H9 (cell line): Measurements from ENCODE around the gene NTNG2. TPM values are rescaled to one million over a fixed set of nuclear protein-coding genes. Genes with fewer than 3 reads are reported as not detected.

Experiments used
- DNase-seq: peaks from one replicate; pipeline ENCODE4 v3.0.0-alpha.2; 2017
- H2AFZ ChIP-seq: one replicate; pipeline ENCODE4 v1.6.1; 2013; ENCODE audit warnings: mild to moderate bottlenecking, low read length, control low read depth, moderate library complexity
- H2AK5ac ChIP-seq: 2 replicates; pipeline ENCODE4 v1.6.1; 2013; ENCODE audit warnings: low read length, control low read depth, mixed read lengths; ENCODE audit not compliant: insufficient read length
- H2BK120ac ChIP-seq: one replicate; pipeline ENCODE4 v1.6.1; 2013; ENCODE audit warnings: low read depth, mild to moderate bottlenecking, low read length, control low read depth, inconsistent platforms; ENCODE audit not compliant: poor library complexity, severe bottlenecking
- H2BK12ac ChIP-seq: 2 replicates; pipeline ENCODE4 v1.6.1; 2013; ENCODE audit warnings: low read length, control low read depth, mixed read lengths, low read depth; ENCODE audit not compliant: insufficient read length
- H2BK15ac ChIP-seq: 2 replicates; pipeline ENCODE4 v1.6.1; 2013; ENCODE audit warnings: low read depth, low read length, control low read depth
- H2BK20ac ChIP-seq: one replicate; pipeline ENCODE4 v1.6.1; 2013; ENCODE audit warnings: low read depth, mild to moderate bottlenecking, low read length, control low read depth, inconsistent platforms; ENCODE audit not compliant: poor library complexity, severe bottlenecking
- H2BK5ac ChIP-seq: 2 replicates; pipeline ENCODE4 v1.6.1; 2013; ENCODE audit warnings: low read length, control low read depth, mixed read lengths; ENCODE audit not compliant: insufficient read length
- H3K14ac ChIP-seq: 2 replicates; pipeline ENCODE4 v1.6.1; 2013; ENCODE audit warnings: low read length, control low read depth; ENCODE audit not compliant: insufficient read depth
- H3K18ac ChIP-seq: 2 replicates; pipeline ENCODE4 v1.6.1; 2013; ENCODE audit warnings: low read depth, mild to moderate bottlenecking, mixed read lengths, low read length, control low read depth; ENCODE audit not compliant: insufficient read length
- H3K23ac ChIP-seq: 2 replicates; pipeline ENCODE4 v1.6.1; 2013; ENCODE audit warnings: low read length, control low read depth, mixed read lengths, low read depth; ENCODE audit not compliant: insufficient read length
- H3K23me2 ChIP-seq: 2 replicates; pipeline ENCODE4 v1.6.1; 2013; ENCODE audit warnings: low read depth, mild to moderate bottlenecking, mixed read lengths, low read length, control low read depth; ENCODE audit not compliant: insufficient read length, poor library complexity, severe bottlenecking
- H3K27ac ChIP-seq: 2 replicates; pipeline ENCODE4 v1.5.1; 2013; ENCODE audit warnings: low read length, control low read depth, mixed read lengths, low read depth; ENCODE audit not compliant: insufficient read length
- H3K27me3 ChIP-seq: 2 replicates; pipeline ENCODE4 v1.6.1; 2013; ENCODE audit warnings: low read length, control low read depth, inconsistent platforms; ENCODE audit not compliant: insufficient read depth
- H3K4ac ChIP-seq: 2 replicates; pipeline ENCODE4 v1.6.1; 2013; ENCODE audit warnings: low read depth, mild to moderate bottlenecking, control low read depth, inconsistent platforms, low read length, moderate library complexity
- H3K4me1 ChIP-seq: 2 replicates; pipeline ENCODE4 v1.6.1; 2013; ENCODE audit warnings: low read length, control low read depth, inconsistent platforms; ENCODE audit not compliant: insufficient read depth
- H3K4me2 ChIP-seq: 2 replicates; pipeline ENCODE4 v1.6.1; 2013; ENCODE audit warnings: low read length, control low read depth, mixed read lengths; ENCODE audit not compliant: insufficient read length, insufficient read depth
- H3K56ac ChIP-seq: 2 replicates; pipeline ENCODE4 v1.6.1; 2013; ENCODE audit warnings: low read depth, mild to moderate bottlenecking, mixed read lengths, low read length, control low read depth; ENCODE audit not compliant: insufficient read length
- H3K79me1 ChIP-seq: 2 replicates; pipeline ENCODE4 v1.6.1; 2013; ENCODE audit warnings: low read depth, mild to moderate bottlenecking, moderate library complexity, low read length, control low read depth, inconsistent platforms; ENCODE audit not compliant: insufficient read depth, poor library complexity, severe bottlenecking
- H3K79me2 ChIP-seq: 2 replicates; pipeline ENCODE4 v1.6.1; 2013; ENCODE audit warnings: low read length, control low read depth, inconsistent platforms; ENCODE audit not compliant: insufficient read depth
- H3K9ac ChIP-seq: 2 replicates; pipeline ENCODE4 v1.6.1; 2013; ENCODE audit warnings: low read length, control low read depth, mixed read lengths; ENCODE audit not compliant: insufficient read length; ENCODE audit errors: extremely low read depth
- H3K9me3 ChIP-seq: one replicate; pipeline ENCODE4 v1.6.1; 2013; ENCODE audit warnings: low read depth, low read length, inconsistent platforms; ENCODE audit not compliant: control insufficient read depth
- H3T11ph ChIP-seq: one replicate; pipeline ENCODE4 v1.6.1; 2013; ENCODE audit warnings: mild to moderate bottlenecking, low read length, control low read depth, inconsistent platforms
- H4K20me1 ChIP-seq: one replicate; pipeline ENCODE4 v1.6.1; 2013; ENCODE audit not compliant: control insufficient read depth, insufficient read length, insufficient read depth
- H4K5ac ChIP-seq: 2 replicates; pipeline ENCODE4 v1.6.1; 2013; ENCODE audit warnings: low read depth, mild to moderate bottlenecking, mixed read lengths, low read length, control low read depth; ENCODE audit not compliant: insufficient read length
- H4K8ac ChIP-seq: replicated peaks from 2 replicates; pipeline ENCODE4 v1.6.1; 2013; ENCODE audit warnings: low read length, control low read depth, mixed read lengths, low read depth; ENCODE audit not compliant: insufficient read length
- H4K91ac ChIP-seq: 2 replicates; pipeline ENCODE4 v1.6.1; 2013; ENCODE audit warnings: low read depth, mild to moderate bottlenecking, moderate library complexity, mixed read lengths, low read length, control low read depth; ENCODE audit not compliant: insufficient read length
- H3K27ac Mint-ChIP-seq, 3 experiments: 2 replicates in 2 of 3; 3 replicates in 1 of 3; pipeline ENCODE4 v1.8.0; 2020 to 2021; ENCODE audit warnings: mixed read lengths in 3 of 3, mild to moderate bottlenecking in 1 of 3, moderate library complexity in 1 of 3
- H3K27me3 Mint-ChIP-seq: 2 replicates; pipeline ENCODE4 v1.8.0; 2021; ENCODE audit warnings: low read depth, mild to moderate bottlenecking, moderate library complexity, mixed read lengths
- H3K36me3 Mint-ChIP-seq, 3 experiments: 2 replicates in 2 of 3; 3 replicates in 1 of 3; pipeline ENCODE4 v1.8.0; 2020 to 2021; ENCODE audit warnings: low read depth in 3 of 3, mixed read lengths in 3 of 3; ENCODE audit not compliant: insufficient read depth in 1 of 3
- H3K4me1 Mint-ChIP-seq, 2 experiments: 2 replicates each; pipeline ENCODE4 v1.8.0; 2020; ENCODE audit warnings: mixed read lengths in 2 of 2
- H3K4me3 Mint-ChIP-seq, 2 experiments: 2 replicates in 1 of 2; 3 replicates in 1 of 2; pipeline ENCODE4 v1.8.0; 2020 to 2021; ENCODE audit warnings: mild to moderate bottlenecking in 2 of 2, mixed read lengths in 2 of 2, moderate library complexity in 1 of 2
- H3K9me3 Mint-ChIP-seq, 2 experiments: 2 replicates in 1 of 2; 3 replicates in 1 of 2; pipeline ENCODE4 v1.8.0; 2020; ENCODE audit warnings: mild to moderate bottlenecking in 2 of 2, mixed read lengths in 2 of 2, moderate library complexity in 1 of 2
- WGBS: extraction: QIAGEN DNeasy Blood & Tissue Kit; methylation state at CpG from one replicate; pipeline ENCODE4 v1.1.7; 2013; ENCODE audit warnings: missing lambda C conversion rate, low lambda C conversion rate, mixed read lengths; ENCODE audit not compliant: insufficient read length; ENCODE audit errors: extremely low coverage; 5-methylcytosine and 5-hydroxymethylcytosine counted together
- total RNA-seq: library from RNA; stranded (reverse); gene quantifications from 2 replicates; pipeline ENCODE4 v1.2.1, GENCODE V29; 2021
- TF ChIP-seq, protein P1 (sequence below): fragments of 200-600 bp; sonication (generic); conservative IDR thresholded peaks from 3 replicates; pipeline ENCODE4 v1.8.0; 2021; ENCODE audit warnings: antibody characterized with exemption, mild to moderate bottlenecking

The NTNG2 gene
- total RNA-seq, 1 experiment from 2014 or later = 0.52 TPM

DNA sequence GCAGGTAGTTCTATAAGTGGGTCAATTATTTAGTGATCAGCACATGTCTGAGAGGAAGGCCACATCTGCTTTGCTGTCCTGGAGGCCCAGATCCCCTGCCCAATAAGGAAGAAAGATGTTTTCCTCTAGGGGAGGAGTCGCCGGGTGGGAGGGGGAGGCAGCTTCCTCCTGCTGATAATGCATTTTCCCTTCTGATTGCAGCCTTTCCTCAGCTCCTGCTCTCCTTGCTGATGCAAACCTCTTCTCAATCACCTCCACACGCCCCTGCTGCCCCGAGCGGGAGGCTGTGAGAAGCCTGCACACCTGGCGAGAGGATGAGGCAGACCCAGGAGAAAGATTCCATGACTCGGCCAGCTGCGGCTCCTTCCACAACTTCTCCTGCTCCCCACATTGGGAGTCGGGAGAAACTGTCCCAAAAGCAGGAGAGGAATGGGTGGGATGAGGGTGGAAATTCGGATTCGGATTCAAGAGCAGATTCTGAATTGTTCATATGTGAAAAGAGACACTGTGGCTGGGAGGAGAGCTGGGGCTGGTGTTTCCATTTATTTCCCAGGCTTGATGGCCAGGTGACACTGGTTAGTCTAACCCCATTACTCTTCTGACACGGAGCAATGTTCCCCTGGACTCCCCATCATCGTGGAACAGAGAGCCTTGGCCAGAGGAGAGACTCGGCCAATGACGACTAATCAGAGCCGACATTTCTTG is 6.8 kb upstream of the NTNG2 start:
- Histone ChIP-seq H3K9me3 (no peaks in the 10 kb centered on the region), H3K4me1 (peaks cover 3% of the 10 kb centered on the region; the same call in 1 of the 2 replicates), H3K4me2 (no peak overlapping the region), H3K18ac (no peak overlapping the region), H2BK12ac (no peak overlapping the region), H4K5ac (no peak overlapping the region), H4K8ac (no peak overlapping the region), H2AK5ac (no peak overlapping the region), H2BK120ac (no peak overlapping the region), H3K79me1 (no peaks in the 10 kb centered on the region), H2BK15ac (no peak overlapping the region), H2BK20ac (no peak overlapping the region), H2AFZ (no peak overlapping the region), H3K23me2 (no peaks in the 10 kb centered on the region), H3K9ac (no peak overlapping the region), H3K4ac (no peak overlapping the region), H3K79me2 (no peaks in the 10 kb centered on the region), H3K27me3 (peaks cover 4% of the 10 kb centered on the region; the same call in 1 of the 2 replicates), H3K27ac (no peak overlapping the region), H3K14ac (no peak overlapping the region), H4K91ac (no peak overlapping the region), H3K23ac (no peak overlapping the region), H3K56ac (no peak overlapping the region), H3T11ph (no peak overlapping the region), H4K20me1 (no peaks in the 10 kb centered on the region), H2BK5ac (no peak overlapping the region)
- TF ChIP-seq, protein P1, sequence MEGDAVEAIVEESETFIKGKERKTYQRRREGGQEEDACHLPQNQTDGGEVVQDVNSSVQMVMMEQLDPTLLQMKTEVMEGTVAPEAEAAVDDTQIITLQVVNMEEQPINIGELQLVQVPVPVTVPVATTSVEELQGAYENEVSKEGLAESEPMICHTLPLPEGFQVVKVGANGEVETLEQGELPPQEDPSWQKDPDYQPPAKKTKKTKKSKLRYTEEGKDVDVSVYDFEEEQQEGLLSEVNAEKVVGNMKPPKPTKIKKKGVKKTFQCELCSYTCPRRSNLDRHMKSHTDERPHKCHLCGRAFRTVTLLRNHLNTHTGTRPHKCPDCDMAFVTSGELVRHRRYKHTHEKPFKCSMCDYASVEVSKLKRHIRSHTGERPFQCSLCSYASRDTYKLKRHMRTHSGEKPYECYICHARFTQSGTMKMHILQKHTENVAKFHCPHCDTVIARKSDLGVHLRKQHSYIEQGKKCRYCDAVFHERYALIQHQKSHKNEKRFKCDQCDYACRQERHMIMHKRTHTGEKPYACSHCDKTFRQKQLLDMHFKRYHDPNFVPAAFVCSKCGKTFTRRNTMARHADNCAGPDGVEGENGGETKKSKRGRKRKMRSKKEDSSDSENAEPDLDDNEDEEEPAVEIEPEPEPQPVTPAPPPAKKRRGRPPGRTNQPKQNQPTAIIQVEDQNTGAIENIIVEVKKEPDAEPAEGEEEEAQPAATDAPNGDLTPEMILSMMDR = no peak
- peak overlapping the region in 1 of 2 experiments; percentile 19; a peak in 1 of 5 replicates for H3K4me3 Mint-ChIP-seq
- H3K27ac Mint-ChIP-seq = peak overlapping the region in 2 of 3 experiments; percentile 28 to 60; a peak in 3 of 7 replicates
- WGBS = no CpG with 5 or more reads among the region's 16 CpGs
- H3K4me1 Mint-ChIP-seq = peaks cover 13 to 23% of the 10 kb centered on the region in 2 experiments
- no peaks in the 10 kb centered on the region; a peak in 1 of 5 replicates for H3K9me3 Mint-ChIP-seq
- peak; percentile 65 for DNase-seq
- H3K27me3 Mint-ChIP-seq = peaks cover 76% of the 10 kb centered on the region
- no peaks in the 10 kb centered on the region for H3K36me3 Mint-ChIP-seq
